Measurements from ENCODE around the gene PPP1R1C. TPM values are rescaled to one million over a fixed set of nuclear protein-coding genes. Genes with fewer than 3 reads are reported as not detected.
"Not testable (repeated sequence)": the region's sequence is repeated elsewhere in the genome, so short reads cannot be mapped to it uniquely, and the experiment has no call there.

The PPP1R1C gene
- total and polyA plus RNA-seq, 9 donors = 0.40 to 2.7 (median 0.83) TPM

DNA sequence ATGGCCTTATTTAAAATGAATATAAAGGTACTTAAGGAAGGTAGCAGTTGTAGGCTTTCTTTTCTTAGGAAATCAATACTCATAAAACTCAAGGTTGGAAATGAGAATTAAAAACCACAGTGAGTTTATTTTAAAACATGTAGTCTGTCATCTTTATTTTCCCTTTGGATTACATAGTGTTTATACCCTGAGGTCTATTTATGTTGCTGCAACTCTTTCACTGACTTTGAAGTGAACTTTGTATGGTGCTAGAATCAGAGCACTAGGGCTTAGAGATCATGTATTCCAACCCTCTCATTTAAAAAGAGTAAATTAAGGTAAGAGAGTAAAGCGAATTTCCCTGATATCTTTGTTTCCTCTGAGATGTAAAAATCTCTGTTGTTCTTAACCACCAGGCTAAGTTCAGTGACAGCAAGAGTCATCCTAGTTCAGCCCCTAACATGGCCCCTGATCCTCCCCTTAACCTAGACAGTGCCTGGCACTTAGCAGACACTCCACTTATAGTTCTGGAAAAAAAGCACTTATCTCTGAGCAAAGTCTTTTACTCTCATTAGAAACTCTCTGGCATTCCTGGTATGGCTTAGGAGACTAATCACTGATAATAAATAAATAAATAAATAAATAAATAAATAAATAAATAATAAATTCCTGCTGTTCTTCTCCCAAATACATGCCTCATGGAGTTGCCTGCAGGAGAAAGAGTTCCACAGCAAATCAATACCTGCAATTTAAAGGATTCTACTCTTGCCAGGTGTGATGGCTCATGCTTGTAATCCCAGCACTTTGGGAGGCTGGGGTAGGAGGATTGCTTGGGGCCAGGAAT is 33.0 kb upstream of the PPP1R1C start:
- Histone ChIP-seq H3K27ac (ENCODE audit: low read length) (no peak overlapping the region), H3K4me3 (ENCODE audit: low read length) (no peak overlapping the region), H3K36me3 (ENCODE audit: control insufficient read depth, insufficient read depth, low read length) (no peaks in the 10 kb centered on the region), H3K27me3 (ENCODE audit: control insufficient read depth, insufficient read depth, low read length) (no peaks in the 10 kb centered on the region), H3K9me3 (replicated peaks; ENCODE audit: control insufficient read depth, low read depth, low read length) (no peaks in the 10 kb centered on the region), H3K4me1 (ENCODE audit: control insufficient read depth, insufficient read depth, low read length) (no peaks in the 10 kb centered on the region)
- no peak for DNase-seq
- no CpG with 5 or more reads among the region's 1 CpG for WGBS (ENCODE audit: insufficient coverage)

DNA sequence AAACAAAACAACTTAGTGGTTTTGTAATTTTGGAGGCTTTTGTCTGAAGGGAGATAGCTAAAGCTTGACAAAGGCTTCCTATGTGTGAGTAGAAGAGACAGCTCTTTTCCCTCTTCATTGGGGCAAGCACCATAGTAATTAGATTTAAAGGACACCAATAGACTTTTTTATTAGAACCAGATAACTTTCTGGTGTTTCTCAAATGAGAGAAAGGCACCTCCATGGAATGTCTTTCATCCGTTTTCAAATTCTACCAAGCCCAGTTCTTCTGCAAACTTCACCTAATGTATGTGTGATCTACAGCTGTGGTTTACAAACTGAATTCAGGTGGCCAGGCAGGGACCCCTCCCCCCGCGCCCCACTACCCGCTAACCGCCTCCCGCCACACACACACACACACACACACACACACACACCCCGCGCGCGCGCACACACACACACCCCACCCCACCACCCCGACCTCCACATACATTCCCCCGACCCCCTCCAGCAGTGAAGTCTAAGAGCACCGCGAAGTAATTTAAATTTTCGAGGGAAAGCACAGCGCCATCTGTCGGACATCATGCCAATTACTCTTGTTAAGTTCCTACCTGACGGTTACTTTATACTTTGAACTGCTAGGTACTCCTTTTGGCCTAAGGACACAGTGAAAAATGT is 31.6 kb upstream of the PPP1R1C start:
- Histone ChIP-seq H3K4me1 (ENCODE audit: control insufficient read depth, insufficient read depth, low read length) (no peaks in the 10 kb centered on the region), H3K36me3 (ENCODE audit: control insufficient read depth, insufficient read depth, low read length) (no peaks in the 10 kb centered on the region), H3K4me3 (ENCODE audit: low read length) (peak overlapping the region; percentile 18), H3K27me3 (ENCODE audit: control insufficient read depth, insufficient read depth, low read length) (no peaks in the 10 kb centered on the region), H3K9me3 (replicated peaks; ENCODE audit: control insufficient read depth, low read depth, low read length) (no peaks in the 10 kb centered on the region), H3K27ac (ENCODE audit: low read length) (no peak overlapping the region)
- 0% methylated on average over 10 of the region's 19 CpGs for WGBS (ENCODE audit: insufficient coverage)
- peak; percentile 72 for DNase-seq

DNA sequence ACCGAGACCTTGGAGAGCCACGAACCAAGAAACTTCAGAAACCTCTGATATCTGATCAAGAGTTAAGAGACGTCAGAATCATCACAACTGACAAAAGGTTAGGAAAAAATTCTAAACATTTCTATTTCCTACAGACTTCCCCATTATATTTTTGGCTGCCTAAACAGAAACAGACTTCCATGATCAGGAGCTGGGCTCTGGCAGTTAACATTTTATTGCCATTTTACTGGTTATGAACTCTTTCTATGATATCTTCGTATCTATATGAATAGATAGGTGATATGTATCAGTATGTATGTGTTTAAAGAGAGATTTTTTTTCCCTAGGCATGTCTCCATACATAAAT is 31.1 kb upstream of the PPP1R1C start:
- no peaks in the 10 kb centered on the region for H3K9me3 ChIP-seq (replicated peaks; ENCODE audit: control insufficient read depth, low read depth, low read length)
- no peaks in the 10 kb centered on the region for H3K27me3 ChIP-seq (ENCODE audit: control insufficient read depth, insufficient read depth, low read length)
- peak; percentile 4 for DNase-seq
- no peaks in the 10 kb centered on the region for H3K36me3 ChIP-seq (ENCODE audit: control insufficient read depth, insufficient read depth, low read length)
- no peaks in the 10 kb centered on the region for H3K4me1 ChIP-seq (ENCODE audit: control insufficient read depth, insufficient read depth, low read length)
- H3K27ac ChIP-seq (ENCODE audit: low read length) = no peak overlapping the region
- WGBS (ENCODE audit: insufficient coverage) = no CpG with 5 or more reads among the region's 4 CpGs
- H3K4me3 ChIP-seq (ENCODE audit: low read length) = no peak overlapping the region

DNA sequence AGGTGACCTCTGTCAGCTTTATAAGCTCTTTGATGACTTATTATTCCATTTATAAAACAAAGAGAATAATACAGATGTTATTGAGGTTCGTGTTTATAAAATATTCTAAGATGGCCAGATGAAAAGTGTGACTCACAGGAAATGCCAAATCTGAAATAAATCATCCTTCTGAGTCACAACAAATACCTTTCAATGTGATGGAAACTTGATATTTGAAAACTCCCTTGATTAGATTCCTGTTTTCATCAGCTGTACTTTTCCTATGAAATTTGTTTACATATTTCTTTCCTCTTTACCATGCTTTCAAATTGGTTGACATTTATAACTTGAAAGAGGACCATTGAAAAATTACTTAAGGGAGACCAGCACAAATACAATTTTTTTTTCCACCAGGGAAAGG is 30.6 kb upstream of the PPP1R1C start:
- H3K27me3 ChIP-seq (ENCODE audit: control insufficient read depth, insufficient read depth, low read length) = no peaks in the 10 kb centered on the region
- DNase-seq = no peak
- WGBS (ENCODE audit: insufficient coverage) = no CpG with 5 or more reads among the region's 1 CpG
- no peak overlapping the region for H3K27ac ChIP-seq (ENCODE audit: low read length)
- H3K9me3 ChIP-seq (replicated peaks; ENCODE audit: control insufficient read depth, low read depth, low read length) = no peaks in the 10 kb centered on the region
- H3K36me3 ChIP-seq (ENCODE audit: control insufficient read depth, insufficient read depth, low read length) = no peaks in the 10 kb centered on the region
- no peak overlapping the region for H3K4me3 ChIP-seq (ENCODE audit: low read length)
- no peaks in the 10 kb centered on the region for H3K4me1 ChIP-seq (ENCODE audit: control insufficient read depth, insufficient read depth, low read length)

DNA sequence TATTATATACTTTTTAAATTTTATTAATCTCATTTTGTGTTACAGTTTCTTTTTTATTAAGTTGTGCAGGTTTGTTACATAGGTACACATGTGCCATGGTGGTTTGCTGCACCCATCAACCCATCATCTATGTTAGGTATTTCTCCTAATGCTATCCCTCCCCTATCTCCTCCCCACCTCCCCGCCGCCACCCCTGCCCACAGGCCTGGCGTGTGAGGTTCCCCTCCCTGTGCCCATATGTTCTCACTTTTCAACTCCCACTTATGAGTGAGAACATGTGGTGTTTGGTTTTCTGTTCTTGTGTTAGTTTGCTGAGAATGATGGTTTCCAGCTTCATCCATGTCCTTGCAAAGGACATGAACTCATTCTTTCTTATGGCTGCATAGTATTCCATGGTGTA is 29.8 kb upstream of the PPP1R1C start:
- not testable (repeated sequence) for DNase-seq; H3K36me3 ChIP-seq (ENCODE audit: control insufficient read depth, insufficient read depth, low read length); H3K4me3 ChIP-seq (ENCODE audit: low read length); H3K9me3 ChIP-seq (replicated peaks; ENCODE audit: control insufficient read depth, low read depth, low read length); H3K27me3 ChIP-seq (ENCODE audit: control insufficient read depth, insufficient read depth, low read length); H3K4me1 ChIP-seq (ENCODE audit: control insufficient read depth, insufficient read depth, low read length); H3K27ac ChIP-seq (ENCODE audit: low read length)
- no CpG with 5 or more reads among the region's 3 CpGs for WGBS (ENCODE audit: insufficient coverage)

DNA sequence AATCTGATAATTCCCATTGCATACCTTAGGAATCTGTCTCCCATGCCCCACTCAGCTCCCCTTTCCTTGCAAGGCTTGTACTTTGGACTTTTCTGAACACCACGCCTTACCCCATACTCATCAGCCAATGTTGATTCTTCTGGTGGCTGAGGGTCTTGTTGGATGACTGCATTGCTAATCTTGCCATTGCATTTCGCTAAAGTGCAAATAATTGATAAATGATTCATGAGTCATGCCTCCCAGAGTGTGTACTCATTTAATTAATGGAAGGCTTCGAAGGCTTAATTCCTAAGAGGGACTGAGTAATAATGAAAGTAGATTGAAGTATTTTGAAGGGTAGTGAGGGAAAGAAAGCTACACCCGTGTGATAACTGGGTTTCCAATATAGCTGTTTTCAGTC is 28.0 kb upstream of the PPP1R1C start:
- WGBS (ENCODE audit: insufficient coverage) = 83% methylated on average over 2 of the region's 4 CpGs
- H3K4me1 ChIP-seq (ENCODE audit: control insufficient read depth, insufficient read depth, low read length) = no peaks in the 10 kb centered on the region
- DNase-seq = no peak
- no peaks in the 10 kb centered on the region for H3K27me3 ChIP-seq (ENCODE audit: control insufficient read depth, insufficient read depth, low read length)
- no peak overlapping the region for H3K27ac ChIP-seq (ENCODE audit: low read length)
- H3K36me3 ChIP-seq (ENCODE audit: control insufficient read depth, insufficient read depth, low read length) = no peaks in the 10 kb centered on the region
- no peak overlapping the region for H3K4me3 ChIP-seq (ENCODE audit: low read length)
- no peaks in the 10 kb centered on the region for H3K9me3 ChIP-seq (replicated peaks; ENCODE audit: control insufficient read depth, low read depth, low read length)

DNA sequence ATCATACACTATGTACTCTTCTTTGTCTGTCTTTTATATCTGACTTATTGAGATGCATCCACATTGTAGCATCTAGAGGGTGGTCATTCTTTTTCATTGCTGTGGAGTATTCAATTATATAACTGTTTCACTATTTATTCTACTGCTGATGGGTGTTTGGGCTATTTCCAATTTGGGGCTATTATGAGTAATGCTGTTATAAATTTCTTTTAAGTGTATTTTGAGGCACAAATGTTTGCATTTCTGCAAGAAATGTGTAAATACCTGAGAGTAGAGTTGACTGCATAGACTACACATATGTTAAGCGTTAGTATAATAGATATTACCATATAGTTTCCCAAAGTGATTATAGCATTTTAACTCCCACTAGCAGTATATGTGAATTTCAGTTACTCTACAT is 26.9 kb upstream of the PPP1R1C start:
- no peak for DNase-seq
- Histone ChIP-seq H3K4me3 (ENCODE audit: low read length) (no peak overlapping the region), H3K4me1 (ENCODE audit: control insufficient read depth, insufficient read depth, low read length) (no peaks in the 10 kb centered on the region), H3K27me3 (ENCODE audit: control insufficient read depth, insufficient read depth, low read length) (no peaks in the 10 kb centered on the region), H3K36me3 (ENCODE audit: control insufficient read depth, insufficient read depth, low read length) (no peaks in the 10 kb centered on the region), H3K9me3 (replicated peaks; ENCODE audit: control insufficient read depth, low read depth, low read length) (no peaks in the 10 kb centered on the region), H3K27ac (ENCODE audit: low read length) (no peak overlapping the region)
- WGBS (ENCODE audit: insufficient coverage) = no CpG with 5 or more reads among the region's 1 CpG

DNA sequence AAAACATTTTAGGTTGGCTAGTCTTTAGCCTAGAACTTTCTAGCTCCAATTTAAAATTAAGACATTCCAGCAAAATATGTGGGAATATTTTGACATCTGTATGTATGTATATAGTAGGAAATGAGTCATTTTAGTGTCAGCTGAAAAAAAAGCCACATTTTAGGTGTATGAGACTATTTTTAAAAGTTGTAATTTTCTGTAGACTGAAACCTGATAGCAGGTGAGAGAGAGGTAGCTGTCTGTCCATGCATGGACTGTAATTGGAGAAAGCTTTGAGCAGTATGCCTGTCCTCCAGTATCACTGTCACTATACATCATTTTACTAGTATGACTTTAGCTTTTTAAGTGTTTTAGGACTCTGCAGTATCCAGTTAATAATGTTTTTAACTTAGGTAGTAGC is 26.1 kb upstream of the PPP1R1C start:
- DNase-seq = no peak
- Histone ChIP-seq H3K27ac (ENCODE audit: low read length) (no peak overlapping the region), H3K27me3 (ENCODE audit: control insufficient read depth, insufficient read depth, low read length) (no peaks in the 10 kb centered on the region), H3K4me1 (ENCODE audit: control insufficient read depth, insufficient read depth, low read length) (no peaks in the 10 kb centered on the region), H3K4me3 (ENCODE audit: low read length) (no peak overlapping the region), H3K36me3 (ENCODE audit: control insufficient read depth, insufficient read depth, low read length) (no peaks in the 10 kb centered on the region), H3K9me3 (replicated peaks; ENCODE audit: control insufficient read depth, low read depth, low read length) (peaks cover 2% of the 10 kb centered on the region)

DNA sequence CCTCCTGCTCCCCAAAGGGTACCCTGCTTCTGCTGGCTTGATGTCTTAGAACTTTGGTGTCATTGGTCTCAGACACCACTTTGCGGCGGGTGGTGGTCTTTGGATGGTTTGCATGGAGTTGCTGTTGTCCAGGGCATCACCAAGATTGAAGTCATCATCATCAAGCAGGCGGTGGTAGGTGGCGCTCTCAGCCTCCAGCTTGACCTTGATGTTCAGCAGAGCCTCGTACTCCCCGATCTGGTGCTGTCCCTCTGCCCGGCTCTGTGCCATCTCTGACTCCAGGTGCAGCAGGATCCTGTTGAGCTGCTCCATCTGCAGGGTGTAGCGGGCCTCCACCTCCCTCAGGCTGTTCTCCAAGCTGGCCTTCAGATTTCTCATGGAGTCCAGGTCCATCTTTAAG is 24.5 kb upstream of the PPP1R1C start:
- H3K27me3 ChIP-seq (ENCODE audit: control insufficient read depth, insufficient read depth, low read length); H3K4me1 ChIP-seq (ENCODE audit: control insufficient read depth, insufficient read depth, low read length); DNase-seq; H3K4me3 ChIP-seq (ENCODE audit: low read length); H3K27ac ChIP-seq (ENCODE audit: low read length); H3K36me3 ChIP-seq (ENCODE audit: control insufficient read depth, insufficient read depth, low read length); H3K9me3 ChIP-seq (replicated peaks; ENCODE audit: control insufficient read depth, low read depth, low read length): not testable (repeated sequence)
- WGBS (ENCODE audit: insufficient coverage) = 94% methylated on average over 8 of the region's 8 CpGs

DNA sequence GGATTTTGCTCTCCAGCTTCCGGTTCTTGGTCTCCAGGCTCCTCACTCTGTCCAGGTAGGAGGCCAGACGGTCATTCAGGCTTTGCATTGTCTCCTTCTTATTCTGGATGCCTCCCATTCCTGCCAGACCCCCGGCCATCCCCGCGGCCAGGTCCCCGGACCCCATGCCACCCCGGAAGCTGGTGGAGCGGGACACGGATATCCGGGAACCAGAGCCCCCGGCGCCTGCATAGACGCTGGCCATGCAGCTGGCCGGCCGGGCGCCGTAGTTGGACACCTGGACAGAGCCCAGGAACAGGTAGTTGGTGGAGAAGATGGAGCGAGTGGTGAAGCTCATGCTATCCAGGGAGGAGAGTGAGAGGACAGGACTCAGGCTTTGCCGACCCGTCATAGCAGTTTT is 23.5 kb upstream of the PPP1R1C start:
- Histone ChIP-seq H3K4me1 (ENCODE audit: control insufficient read depth, insufficient read depth, low read length) (no peaks in the 10 kb centered on the region), H3K36me3 (ENCODE audit: control insufficient read depth, insufficient read depth, low read length) (no peaks in the 10 kb centered on the region), H3K4me3 (ENCODE audit: low read length) (no peak overlapping the region), H3K27ac (ENCODE audit: low read length) (no peak overlapping the region), H3K27me3 (ENCODE audit: control insufficient read depth, insufficient read depth, low read length) (no peaks in the 10 kb centered on the region), H3K9me3 (replicated peaks; ENCODE audit: control insufficient read depth, low read depth, low read length) (peaks cover 2% of the 10 kb centered on the region)
- WGBS (ENCODE audit: insufficient coverage) = 94% methylated on average over 18 of the region's 20 CpGs
- no peak for DNase-seq
